IMR-90 (cell line): ENCODE data around the gene TACC2. TPM values are rescaled to one million over a fixed set of nuclear protein-coding genes. Genes with fewer than 3 reads are reported as not detected.

Experiments
- ATAC-seq: fragments of 200-7000 bp; cut with Tn5 transposase; 2 replicates; pipeline ENCODE4 v1.9.1; 2020; ENCODE audit warnings: low read depth, mild to moderate bottlenecking, moderate library complexity
- BruUV-seq: library from RNA; stranded (reverse); fragments of 400-500 nt; replicated peaks from 2 replicates; lab custom pipeline; 2021; lab: Mats Ljungman, UMichigan
- CTCF ChIA-PET: fragments of 300-600 bp; formaldehyde crosslinking; extraction: SDS; loops from one replicate; lab custom pipeline; 2021; ENCODE audit warnings: antibody characterized with exemption; lab: Yijun Ruan, JAX
- POLR2A ChIA-PET: fragments of 300-600 bp; sonication (Branson Sonifier 250); formaldehyde crosslinking; loops from one replicate; lab custom pipeline; 2022; ENCODE audit warnings: antibody characterized with exemption; ENCODE audit not compliant: unreplicated experiment; lab: Charles Lee
- DNase-seq: peaks from one replicate; pipeline ENCODE4 v3.0.0; 2013
- H2AFZ ChIP-seq: replicated peaks from 2 replicates; pipeline ENCODE3; 2013; ENCODE audit warnings: low read length, mild to moderate bottlenecking; ENCODE audit not compliant: poor library complexity
- H2AK5ac ChIP-seq: 2 replicates; pipeline ENCODE4 v1.6.1; 2013; ENCODE audit warnings: low read depth, low read length, inconsistent platforms
- H2AK9ac ChIP-seq: replicated peaks from 2 replicates; pipeline ENCODE3; 2013; ENCODE audit warnings: mild to moderate bottlenecking, low read depth, low read length, moderate library complexity; ENCODE audit not compliant: poor library complexity
- H2BK120ac ChIP-seq: 2 replicates; pipeline ENCODE4 v1.6.1; 2013; ENCODE audit warnings: low read depth, low read length, inconsistent platforms
- H2BK15ac ChIP-seq: 3 replicates; pipeline ENCODE4 v1.6.1; 2013; ENCODE audit warnings: low read depth, low read length, inconsistent platforms
- H2BK20ac ChIP-seq: 2 replicates; pipeline ENCODE4 v1.6.1; 2013; ENCODE audit warnings: low read depth, mild to moderate bottlenecking, inconsistent platforms, low read length, moderate library complexity
- H2BK5ac ChIP-seq: 2 replicates; pipeline ENCODE4 v1.6.1; 2013; ENCODE audit warnings: mild to moderate bottlenecking, low read depth, low read length, inconsistent platforms; ENCODE audit not compliant: poor library complexity, severe bottlenecking
- H3K14ac ChIP-seq: replicated peaks from 2 replicates; pipeline ENCODE4 v1.6.1; 2013; ENCODE audit warnings: low read depth, low read length, inconsistent platforms
- H3K18ac ChIP-seq: 2 replicates; pipeline ENCODE4 v1.6.1; 2013; ENCODE audit warnings: low read depth, low read length, control low read depth
- H3K23ac ChIP-seq: 2 replicates; pipeline ENCODE4 v1.6.1; 2013; ENCODE audit warnings: low read depth, low read length, inconsistent platforms
- H3K27ac ChIP-seq: 2 replicates; pipeline ENCODE4 v1.5.1; 2013; ENCODE audit warnings: mild to moderate bottlenecking, control low read depth, low read length; ENCODE audit not compliant: insufficient read depth
- H3K27me3 ChIP-seq: 2 replicates; pipeline ENCODE4 v1.6.1; 2013; ENCODE audit warnings: low read length; ENCODE audit not compliant: control insufficient read depth, insufficient read depth
- H3K36me3 ChIP-seq: 2 replicates; pipeline ENCODE4 v1.6.1; 2013; ENCODE audit warnings: low read length, mixed read lengths; ENCODE audit not compliant: control insufficient read depth, insufficient read depth
- H3K4ac ChIP-seq: 2 replicates; pipeline ENCODE4 v1.6.1; 2013; ENCODE audit warnings: low read depth, low read length, inconsistent platforms
- H3K4me1 ChIP-seq: 2 replicates; pipeline ENCODE4 v1.6.1; 2013; ENCODE audit warnings: low read length, mixed read lengths; ENCODE audit not compliant: control insufficient read depth, insufficient read depth
- H3K4me2 ChIP-seq: 2 replicates; pipeline ENCODE4 v1.6.1; 2013; ENCODE audit warnings: low read depth, mild to moderate bottlenecking, control low read depth, low read length, moderate library complexity
- H3K4me3 ChIP-seq: 2 replicates; pipeline ENCODE4 v1.5.1; 2013; ENCODE audit warnings: low read depth, mild to moderate bottlenecking, control low read depth, low read length, moderate library complexity; ENCODE audit not compliant: insufficient read depth
- H3K56ac ChIP-seq: 2 replicates; pipeline ENCODE4 v1.6.1; 2013; ENCODE audit warnings: low read length, inconsistent platforms; ENCODE audit not compliant: insufficient read depth; ENCODE audit errors: extremely low read depth
- H3K79me1 ChIP-seq, 2 experiments: 2 replicates each; pipeline ENCODE4 v1.6.1; 2013; ENCODE audit warnings: low read length in 2 of 2, inconsistent platforms in 1 of 2, low read depth in 1 of 2
- H3K9ac ChIP-seq: 2 replicates; pipeline ENCODE4 v1.6.1; 2013; ENCODE audit warnings: low read depth, low read length, control low read depth
- H3K9me1 ChIP-seq: 2 replicates; pipeline ENCODE4 v1.6.1; 2013; ENCODE audit warnings: low read length, inconsistent platforms; ENCODE audit not compliant: insufficient read depth
- H3K9me3 ChIP-seq: 2 replicates; pipeline ENCODE4 v1.6.1; 2013; ENCODE audit warnings: low read length; ENCODE audit not compliant: control insufficient read depth, insufficient read depth
- H4K20me1 ChIP-seq: 2 replicates; pipeline ENCODE4 v1.6.1; 2013; ENCODE audit warnings: low read length, inconsistent platforms; ENCODE audit not compliant: insufficient read depth
- H4K5ac ChIP-seq: 2 replicates; pipeline ENCODE4 v1.6.1; 2013; ENCODE audit warnings: mild to moderate bottlenecking, low read depth, low read length, control low read depth
- H4K8ac ChIP-seq, 2 experiments: 2 replicates each; pipeline ENCODE4 v1.6.1; 2013; ENCODE audit warnings: low read depth in 2 of 2, low read length in 2 of 2, control low read depth in 1 of 2, inconsistent platforms in 1 of 2
- H4K91ac ChIP-seq: 2 replicates; pipeline ENCODE4 v1.6.1; 2013; ENCODE audit warnings: low read depth, low read length, inconsistent platforms; ENCODE audit not compliant: insufficient read depth
- BHLHE40 ChIP-seq: fragments of 150-350 bp; IDR thresholded peaks from 2 replicates; pipeline ENCODE4 v1.6.1; 2016; ENCODE audit warnings: mild to moderate bottlenecking, low read depth, low read length
- CHD1 ChIP-seq: IDR thresholded peaks from 2 replicates; pipeline ENCODE4 v1.6.1; 2012; ENCODE audit warnings: low read depth, low read length, improper control_type of control experiment
- ELK1 ChIP-seq: fragments of 150-350 bp; IDR thresholded peaks from 2 replicates; pipeline ENCODE4 v1.6.1; 2016; ENCODE audit warnings: low read depth, mild to moderate bottlenecking, low read length, moderate library complexity, borderline replicate concordance
- FOS ChIP-seq: fragments of 150-350 bp; IDR thresholded peaks from 2 replicates; pipeline ENCODE4 v1.6.1; 2016; ENCODE audit warnings: low read depth, low read length
- MAFK ChIP-seq: IDR thresholded peaks from 2 replicates; pipeline ENCODE4 v1.6.1; 2012; ENCODE audit warnings: low read depth, low read length, improper control_type of control experiment
- MAZ ChIP-seq: IDR thresholded peaks from 2 replicates; pipeline ENCODE4 v1.6.1; 2012; ENCODE audit warnings: low read depth, mild to moderate bottlenecking, low read length, improper control_type of control experiment, moderate library complexity, borderline replicate concordance
- MXI1 ChIP-seq: IDR thresholded peaks from 2 replicates; pipeline ENCODE4 v1.6.1; 2012; ENCODE audit warnings: low read depth, mild to moderate bottlenecking, low read length, moderate library complexity, borderline replicate concordance
- NFE2L2 ChIP-seq: fragments of 150-350 bp; IDR thresholded peaks from 2 replicates; pipeline ENCODE4 v1.6.1; 2016; ENCODE audit warnings: low read depth, mild to moderate bottlenecking, low read length
- POLR2A ChIP-seq: IDR thresholded peaks from 2 replicates; pipeline ENCODE4 v1.6.1; 2012; ENCODE audit warnings: mild to moderate bottlenecking, low read depth, low read length
- RAD21 ChIP-seq: IDR thresholded peaks from 2 replicates; pipeline ENCODE4 v1.6.1; 2012; ENCODE audit warnings: low read length, improper control_type of control experiment
- RCOR1 ChIP-seq: IDR thresholded peaks from 2 replicates; pipeline ENCODE4 v1.6.1; 2012; ENCODE audit warnings: mild to moderate bottlenecking, low read length, improper control_type of control experiment; ENCODE audit not compliant: insufficient replicate concordance
- RFX5 ChIP-seq: IDR thresholded peaks from 2 replicates; pipeline ENCODE4 v1.8.0; 2012; ENCODE audit warnings: low read depth, mild to moderate bottlenecking, low read length, moderate library complexity
- SMC3 ChIP-seq: fragments of 150-350 bp; IDR thresholded peaks from 2 replicates; pipeline ENCODE4 v1.6.1; 2016; ENCODE audit warnings: low read depth, mild to moderate bottlenecking, antibody characterized with exemption, low read length, moderate library complexity
- WGBS, 2 experiments: methylation state at CpG; one replicate each; pipeline versions ENCODE4 v1.1.5 to v1.1.7; 2013; ENCODE audit warnings: missing lambda C conversion rate in 2 of 2; ENCODE audit not compliant: insufficient read length in 1 of 2; ENCODE audit errors: extremely low coverage in 2 of 2; 5-methylcytosine and 5-hydroxymethylcytosine counted together
- dilution Hi-C: fragments of 300-500 bp; cut with HindIII; formaldehyde crosslinking; loops from one replicate; pipeline ENCODE4 v1.14.3; 2018; ENCODE audit warnings: low sequenced_read_pairs; ENCODE audit not compliant: unreplicated experiment
- in situ Hi-C: fragments of 300-500 bp; cut with MboI; formaldehyde crosslinking; loops from 3 replicates; pipeline ENCODE4 v1.14.3; 2019; ENCODE audit warnings: low sequenced_read_pairs, inconsistent platforms, mixed read lengths
- intact Hi-C: fragments of 100-400 bp; cut with micrococcal nuclease; formaldehyde crosslinking; loops from 2 replicates; pipeline ENCODE4 v1.10.0; 2022
- polyA plus RNA-seq, 3 experiments: library from polyadenylated mRNA; depleted of rRNA; stranded (reverse); fragments of >200 nt; gene quantifications; 2 replicates each; pipeline ENCODE4 v1.2.3, GENCODE V29; 2012; ENCODE audit warnings: low replicate concordance in 1 of 3
- total RNA-seq: library from RNA; depleted of rRNA; stranded (reverse); fragments of >200 nt; gene quantifications from 2 replicates; pipeline ENCODE4 v1.2.3, GENCODE V29; 2012
- TF ChIP-seq, protein P1 (sequence below): fragments of 150-350 bp; IDR thresholded peaks from 2 replicates; pipeline ENCODE4 v1.6.1; 2017; ENCODE audit warnings: mild to moderate bottlenecking, antibody characterized with exemption, low read length, low read depth
- TF ChIP-seq, protein P2 (sequence below): conservative IDR thresholded peaks from 2 replicates; pipeline ENCODE4 v1.5.1; 2012; ENCODE audit warnings: mild to moderate bottlenecking, low read depth, low read length, improper control_type of control experiment

The TACC2 gene
- total and polyA plus RNA-seq, 2 of the 4 experiments (the other 2 are of a cell fraction) = 2.9 to 15.4 TPM

GRCh38 chr10:121965996-121966395 lies 23.0 kb upstream of the TACC2 start:
- Histone ChIP-seq H3K4me2 (no peak overlapping the region), H3K14ac (no peak overlapping the region), H3K23ac (no peak overlapping the region), H3K79me1 (no peaks in the 10 kb centered on the region; a peak in 1 of 4 replicates), H4K91ac (no peak overlapping the region), H3K9me1 (no peaks in the 10 kb centered on the region), H3K27ac (no peak overlapping the region), H2AK9ac (no peak overlapping the region), H2AK5ac (no peak overlapping the region), H4K20me1 (no peaks in the 10 kb centered on the region), H2BK120ac (no peak overlapping the region), H3K9ac (no peak overlapping the region), H3K36me3 (peaks cover 16% of the 10 kb centered on the region), H3K56ac (no peak overlapping the region), H3K18ac (no peak overlapping the region), H3K4ac (no peak overlapping the region), H3K4me1 (no peaks in the 10 kb centered on the region), H2BK20ac (no peak overlapping the region), H2AFZ (no peak overlapping the region), H3K27me3 (no peaks in the 10 kb centered on the region), H4K5ac (no peak overlapping the region), H4K8ac (no peak overlapping the region), H3K4me3 (no peak overlapping the region), H2BK5ac (no peak overlapping the region), H2BK15ac (no peak overlapping the region), H3K9me3 (no peaks in the 10 kb centered on the region)
- ChIA-PET CTCF (no interaction called here), POLR2A (no interaction called here)
- no CpG with 5 or more reads among the region's 3 CpGs for WGBS, 2 experiments
- DNase-seq = no peak
- in situ Hi-C loops (no loop called here), dilution Hi-C loops (no loop called here), intact Hi-C loops (no loop called here)
- BruUV-seq = no TSS peak
- ATAC-seq = no peak
- no peak for TF ChIP-seq NFE2L2
- no peak for TF ChIP-seq RFX5
- TF ChIP-seq, protein P1, sequence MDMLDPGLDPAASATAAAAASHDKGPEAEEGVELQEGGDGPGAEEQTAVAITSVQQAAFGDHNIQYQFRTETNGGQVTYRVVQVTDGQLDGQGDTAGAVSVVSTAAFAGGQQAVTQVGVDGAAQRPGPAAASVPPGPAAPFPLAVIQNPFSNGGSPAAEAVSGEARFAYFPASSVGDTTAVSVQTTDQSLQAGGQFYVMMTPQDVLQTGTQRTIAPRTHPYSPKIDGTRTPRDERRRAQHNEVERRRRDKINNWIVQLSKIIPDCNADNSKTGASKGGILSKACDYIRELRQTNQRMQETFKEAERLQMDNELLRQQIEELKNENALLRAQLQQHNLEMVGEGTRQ = no peak
- no peak for TF ChIP-seq SMC3
- TF ChIP-seq POLR2A = no peak
- no peak for TF ChIP-seq CHD1
- TF ChIP-seq BHLHE40 = no peak
- no peak for TF ChIP-seq RCOR1
- TF ChIP-seq MAFK = no peak
- no peak for TF ChIP-seq FOS
- TF ChIP-seq ELK1 = no peak
- no peak for TF ChIP-seq MAZ
- no peak for TF ChIP-seq RAD21
- no peak for TF ChIP-seq MXI1
- TF ChIP-seq, protein P2, sequence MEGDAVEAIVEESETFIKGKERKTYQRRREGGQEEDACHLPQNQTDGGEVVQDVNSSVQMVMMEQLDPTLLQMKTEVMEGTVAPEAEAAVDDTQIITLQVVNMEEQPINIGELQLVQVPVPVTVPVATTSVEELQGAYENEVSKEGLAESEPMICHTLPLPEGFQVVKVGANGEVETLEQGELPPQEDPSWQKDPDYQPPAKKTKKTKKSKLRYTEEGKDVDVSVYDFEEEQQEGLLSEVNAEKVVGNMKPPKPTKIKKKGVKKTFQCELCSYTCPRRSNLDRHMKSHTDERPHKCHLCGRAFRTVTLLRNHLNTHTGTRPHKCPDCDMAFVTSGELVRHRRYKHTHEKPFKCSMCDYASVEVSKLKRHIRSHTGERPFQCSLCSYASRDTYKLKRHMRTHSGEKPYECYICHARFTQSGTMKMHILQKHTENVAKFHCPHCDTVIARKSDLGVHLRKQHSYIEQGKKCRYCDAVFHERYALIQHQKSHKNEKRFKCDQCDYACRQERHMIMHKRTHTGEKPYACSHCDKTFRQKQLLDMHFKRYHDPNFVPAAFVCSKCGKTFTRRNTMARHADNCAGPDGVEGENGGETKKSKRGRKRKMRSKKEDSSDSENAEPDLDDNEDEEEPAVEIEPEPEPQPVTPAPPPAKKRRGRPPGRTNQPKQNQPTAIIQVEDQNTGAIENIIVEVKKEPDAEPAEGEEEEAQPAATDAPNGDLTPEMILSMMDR = no peak
